Endodermal cell (in vitro differentiated cells): Measurements from ENCODE around the gene PTPRT. TPM values are rescaled to one million over a fixed set of nuclear protein-coding genes. Genes with fewer than 3 reads are reported as not detected.

ENCODE experiments used
- DNase-seq: peaks from one replicate; pipeline ENCODE4 v3.0.0-alpha.2; 2017
- H3K27ac ChIP-seq: 2 replicates; pipeline ENCODE4 v1.5.1; 2013; ENCODE audit warnings: mild to moderate bottlenecking, low read depth, low read length, moderate library complexity
- H3K27me3 ChIP-seq: 2 replicates; pipeline ENCODE4 v1.6.1; 2013; ENCODE audit warnings: mild to moderate bottlenecking, low read length, moderate library complexity; ENCODE audit not compliant: insufficient read depth, control insufficient read depth, poor library complexity, severe bottlenecking
- H3K36me3 ChIP-seq: 2 replicates; pipeline ENCODE4 v1.7.0; 2013; ENCODE audit warnings: mild to moderate bottlenecking, low read length, moderate library complexity; ENCODE audit not compliant: control insufficient read depth, insufficient read depth
- H3K4me1 ChIP-seq: one replicate; pipeline ENCODE4 v1.7.0; 2013; ENCODE audit warnings: low read length; ENCODE audit not compliant: control insufficient read depth, insufficient read depth
- H3K4me3 ChIP-seq: 2 replicates; pipeline ENCODE4 v1.5.1; 2013; ENCODE audit warnings: mild to moderate bottlenecking, low read length, moderate library complexity
- H3K9ac ChIP-seq: 2 replicates; pipeline ENCODE4 v1.6.1; 2013; ENCODE audit warnings: mild to moderate bottlenecking, low read length, moderate library complexity; ENCODE audit not compliant: poor library complexity, severe bottlenecking; ENCODE audit errors: extremely low read depth
- H3K9me3 ChIP-seq: 2 replicates; pipeline ENCODE4 v1.6.1; 2013; ENCODE audit warnings: mild to moderate bottlenecking, low read length, moderate library complexity; ENCODE audit not compliant: control insufficient read depth
- H3K27ac Mint-ChIP-seq: 2 replicates; pipeline ENCODE4 v1.8.0; 2020; ENCODE audit warnings: mixed read lengths
- H3K27me3 Mint-ChIP-seq: 2 replicates; pipeline ENCODE4 v1.8.0; 2021; ENCODE audit warnings: mild to moderate bottlenecking, mixed read lengths; ENCODE audit not compliant: insufficient read depth
- H3K36me3 Mint-ChIP-seq: 2 replicates; pipeline ENCODE4 v1.8.0; 2020; ENCODE audit warnings: low read depth, mixed read lengths
- H3K4me1 Mint-ChIP-seq: 2 replicates; pipeline ENCODE4 v1.8.0; 2020; ENCODE audit warnings: mixed read lengths
- H3K4me3 Mint-ChIP-seq: 2 replicates; pipeline ENCODE4 v1.8.0; 2020; ENCODE audit warnings: mild to moderate bottlenecking, moderate library complexity, mixed read lengths
- H3K9me3 Mint-ChIP-seq: 2 replicates; pipeline ENCODE4 v1.8.0; 2020; ENCODE audit warnings: mild to moderate bottlenecking, mixed read lengths
- WGBS, 2 experiments: methylation state at CpG; one replicate each; pipeline versions ENCODE4 v1.1.5 to v1.1.7; 2013; ENCODE audit warnings: missing lambda C conversion rate in 2 of 2, mixed read lengths in 1 of 2; ENCODE audit not compliant: insufficient coverage in 1 of 2, insufficient read length in 1 of 2; 5-methylcytosine and 5-hydroxymethylcytosine counted together
- total RNA-seq, 2 donors: library from RNA; stranded (reverse); fragmentation: NEBNext Ultra II Directional in 1 of 2; extraction: Animal tissue kit (Norgen Biotek cat#: 25700) in 1 of 2; gene quantifications; 2 replicates in 1 of 2; 3 replicates in 1 of 2; pipeline ENCODE4 v1.2.1, GENCODE V29; 2021
- TF ChIP-seq, protein P1 (sequence below): fragments of 200-600 bp; sonication (generic); conservative IDR thresholded peaks from 2 replicates; pipeline ENCODE4 v1.5.0; 2021; ENCODE audit warnings: antibody characterized with exemption, mild to moderate bottlenecking

PTPRT gene
- total RNA-seq, 2 donors from 2014 or later: 2.3 to 2.7 TPM

DNA sequence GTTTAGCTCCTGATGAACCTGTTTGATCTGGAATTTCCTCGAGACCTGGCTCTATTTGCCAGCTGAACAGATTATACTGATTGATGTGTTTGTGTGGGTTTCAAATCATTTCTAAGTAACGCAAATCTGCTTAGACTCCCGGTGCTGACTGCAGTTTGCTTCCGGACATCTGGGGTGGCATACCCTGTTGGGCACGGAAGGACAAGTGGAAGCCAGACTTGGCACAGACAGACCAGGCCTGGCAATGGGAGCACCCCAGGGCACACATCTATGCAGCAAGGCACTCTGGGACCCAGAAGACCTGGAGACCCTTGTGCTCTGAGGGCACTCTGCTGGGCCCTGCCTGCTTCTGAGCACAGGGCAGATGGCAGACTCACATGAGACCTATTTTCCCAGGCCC lies 1137.8 kb downstream of the PTPRT start:
- no peak overlapping the region for H3K27ac Mint-ChIP-seq

DNA sequence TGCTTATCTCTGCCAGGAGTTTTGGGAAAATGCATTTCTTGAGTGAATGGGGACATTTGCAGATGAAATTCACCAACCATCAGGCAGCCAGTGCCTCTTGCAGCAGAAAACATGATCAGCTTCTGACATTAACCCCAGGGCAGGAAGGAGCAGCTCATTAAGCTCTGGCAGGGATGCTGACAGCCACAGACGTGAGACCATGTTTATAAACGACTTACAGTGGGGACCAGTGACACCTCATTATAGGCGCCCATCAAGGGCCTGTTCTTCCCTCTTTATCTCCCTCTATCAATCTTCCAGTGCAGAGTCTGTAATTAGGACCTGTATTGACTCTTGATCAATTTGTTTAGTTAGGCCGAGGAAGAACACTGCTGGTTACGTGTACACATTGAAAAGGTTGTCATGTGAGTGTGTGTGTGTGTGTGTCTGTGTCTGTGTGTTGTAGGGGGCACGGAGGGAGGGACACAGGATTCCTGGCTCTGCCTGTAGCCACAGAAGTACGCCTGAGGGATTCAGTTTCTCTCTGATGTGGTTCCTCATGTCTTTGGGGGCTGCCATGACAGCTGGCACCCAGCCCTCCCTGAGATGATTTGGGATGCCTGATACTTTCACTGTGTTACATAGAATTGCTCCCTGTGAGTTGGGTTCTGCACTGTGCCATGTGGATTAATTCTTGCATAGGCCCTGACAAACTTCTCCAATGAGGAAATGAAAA lies 1143.2 kb downstream of the PTPRT start:
- Histone ChIP-seq H3K36me3 (no peaks in the 10 kb centered on the region), H3K9me3 (no peaks in the 10 kb centered on the region), H3K9ac (no peak overlapping the region), H3K27ac (no peak overlapping the region), H3K27me3 (no peaks in the 10 kb centered on the region), H3K4me3 (no peak overlapping the region), H3K4me1 (peaks cover 2% of the 10 kb centered on the region)
- no peaks in the 10 kb centered on the region for H3K36me3 Mint-ChIP-seq
- peak; percentile 29 for DNase-seq
- H3K27me3 Mint-ChIP-seq: peaks cover 11% of the 10 kb centered on the region
- H3K27ac Mint-ChIP-seq: no peak overlapping the region
- peaks cover 7% of the 10 kb centered on the region for H3K4me1 Mint-ChIP-seq
- peaks cover 4% of the 10 kb centered on the region for H3K9me3 Mint-ChIP-seq
- no peak overlapping the region for H3K4me3 Mint-ChIP-seq
- WGBS, 2 experiments: 88 to 90% methylated on average over 2 to 7 of the region's 7 CpGs
- TF ChIP-seq, protein P1, sequence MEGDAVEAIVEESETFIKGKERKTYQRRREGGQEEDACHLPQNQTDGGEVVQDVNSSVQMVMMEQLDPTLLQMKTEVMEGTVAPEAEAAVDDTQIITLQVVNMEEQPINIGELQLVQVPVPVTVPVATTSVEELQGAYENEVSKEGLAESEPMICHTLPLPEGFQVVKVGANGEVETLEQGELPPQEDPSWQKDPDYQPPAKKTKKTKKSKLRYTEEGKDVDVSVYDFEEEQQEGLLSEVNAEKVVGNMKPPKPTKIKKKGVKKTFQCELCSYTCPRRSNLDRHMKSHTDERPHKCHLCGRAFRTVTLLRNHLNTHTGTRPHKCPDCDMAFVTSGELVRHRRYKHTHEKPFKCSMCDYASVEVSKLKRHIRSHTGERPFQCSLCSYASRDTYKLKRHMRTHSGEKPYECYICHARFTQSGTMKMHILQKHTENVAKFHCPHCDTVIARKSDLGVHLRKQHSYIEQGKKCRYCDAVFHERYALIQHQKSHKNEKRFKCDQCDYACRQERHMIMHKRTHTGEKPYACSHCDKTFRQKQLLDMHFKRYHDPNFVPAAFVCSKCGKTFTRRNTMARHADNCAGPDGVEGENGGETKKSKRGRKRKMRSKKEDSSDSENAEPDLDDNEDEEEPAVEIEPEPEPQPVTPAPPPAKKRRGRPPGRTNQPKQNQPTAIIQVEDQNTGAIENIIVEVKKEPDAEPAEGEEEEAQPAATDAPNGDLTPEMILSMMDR: no peak

More for the DNA sequence above, 1137.8 kb downstream of the PTPRT start:
- Histone ChIP-seq H3K9me3 (no peaks in the 10 kb centered on the region), H3K36me3 (no peaks in the 10 kb centered on the region), H3K27me3 (no peaks in the 10 kb centered on the region), H3K9ac (no peak overlapping the region), H3K4me1 (no peaks in the 10 kb centered on the region), H3K27ac (no peak overlapping the region), H3K4me3 (no peak overlapping the region)
- no peak for DNase-seq
- H3K36me3 Mint-ChIP-seq: no peaks in the 10 kb centered on the region
- H3K9me3 Mint-ChIP-seq: no peaks in the 10 kb centered on the region
- TF ChIP-seq, protein P1: no peak
- H3K4me1 Mint-ChIP-seq: no peaks in the 10 kb centered on the region
- H3K4me3 Mint-ChIP-seq: no peak overlapping the region
- peaks cover 13% of the 10 kb centered on the region for H3K27me3 Mint-ChIP-seq
- WGBS, 2 experiments: 90 to 95% methylated on average over 4 to 5 of the region's 5 CpGs

DNA sequence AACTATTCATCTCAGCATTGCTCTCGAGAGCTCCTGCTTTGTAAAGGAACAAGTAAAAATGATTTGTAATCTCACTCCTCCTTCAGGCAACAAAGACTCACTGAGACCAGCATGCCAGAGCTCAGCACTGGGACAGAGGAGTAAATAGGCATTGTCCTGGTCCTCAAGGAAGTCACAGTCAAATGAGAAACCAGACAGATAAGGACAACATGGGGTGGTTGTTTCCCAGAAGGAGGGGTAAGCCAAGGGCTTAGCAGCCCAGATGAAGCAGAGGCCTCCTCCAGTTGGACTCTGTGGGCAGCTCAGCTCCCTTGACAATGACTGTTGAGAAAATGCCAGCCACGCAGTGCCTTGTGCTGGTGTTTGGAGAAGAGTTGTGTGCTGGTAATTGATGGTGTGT lies 1145.8 kb downstream of the PTPRT start:
- H3K4me1 Mint-ChIP-seq: peaks cover 7% of the 10 kb centered on the region
- peaks cover 2% of the 10 kb centered on the region for H3K4me1 ChIP-seq
- peaks cover 10% of the 10 kb centered on the region for H3K27me3 Mint-ChIP-seq
- H3K27ac Mint-ChIP-seq: no peak overlapping the region
- peaks cover 4% of the 10 kb centered on the region for H3K9me3 Mint-ChIP-seq
- H3K4me3 ChIP-seq: no peak overlapping the region
- TF ChIP-seq, protein P1: no peak
- WGBS, 2 experiments: 83 to 100% methylated on average over 1 to 2 of the region's 2 CpGs
- H3K36me3 ChIP-seq: no peaks in the 10 kb centered on the region
- no peaks in the 10 kb centered on the region for H3K9me3 ChIP-seq
- H3K27ac ChIP-seq: no peak overlapping the region
- no peak overlapping the region for H3K9ac ChIP-seq
- H3K27me3 ChIP-seq: no peaks in the 10 kb centered on the region
- no peak overlapping the region for H3K4me3 Mint-ChIP-seq
- peak; percentile 59 for DNase-seq
- no peaks in the 10 kb centered on the region for H3K36me3 Mint-ChIP-seq
